Measurements from ENCODE around the gene RNF146. TPM values are rescaled to one million over a fixed set of nuclear protein-coding genes. Genes with fewer than 3 reads are reported as not detected.

RNF146 gene
- total and polyA plus RNA-seq, 2 experiments from 2014 or later, result 24.2 to 43.7 TPM

- TF ChIP-seq JUNB (IDR thresholded peaks at IDR 0.05; ENCODE audit: unreplicated experiment) (no peak), ZNF331 (CRISPR knock-in tag; IDR thresholded peaks at IDR 0.05; ENCODE audit: low read depth) (no peak)
- Histone ChIP-seq H3F3A (replicated peaks; ENCODE audit: low read depth) (no peaks in the 10 kb centered on the region), H3K27ac (ENCODE audit: low read depth) (no peak overlapping the region), H3K36me3 (ENCODE audit: insufficient read depth) (no peaks in the 10 kb centered on the region), H2AFZ (no peak overlapping the region), H3K4me3 (no peak overlapping the region), H3K79me2 (replicated peaks; ENCODE audit: insufficient read depth) (no peaks in the 10 kb centered on the region), H3K4me1 (ENCODE audit: insufficient read depth) (no peaks in the 10 kb centered on the region), H4K20me1 (replicated peaks; ENCODE audit: insufficient read depth) (no peaks in the 10 kb centered on the region), H3K4me2 (no peak overlapping the region), H3K9me2 (ENCODE audit: insufficient read depth) (0 out of 2 replicates have a peak, but pooled peaks cover 4% of the 10 kb centered on the region), H3K27me3 (ENCODE audit: insufficient read depth) (no peaks in the 10 kb centered on the region)
- DNase-seq (ENCODE audit: low spot score), result no peak
- Mint-ChIP-seq H3K9me3 (peaks cover 3% of the 10 kb centered on the region; the same call in 2 of the 3 replicates), H3K36me3 (ENCODE audit: low read depth) (no peaks in the 10 kb centered on the region), H3K27me3 (ENCODE audit: insufficient read depth, low read depth, poor library complexity) (peaks cover 2% of the 10 kb centered on the region), H3K4me1 (no peaks in the 10 kb centered on the region), H3K27ac (no peak overlapping the region), H3K4me3 (no peak overlapping the region)
- no peak for ATAC-seq
Observed at GRCh38 chr6:127255286-127255685, 11.4 kb upstream of the RNF146 start.

- H3K4me3 Mint-ChIP-seq, result no peak overlapping the region
- Histone ChIP-seq H3K79me2 (replicated peaks; ENCODE audit: insufficient read depth) (peaks cover 6% of the 10 kb centered on the region), H3K27ac (ENCODE audit: low read depth) (no peak overlapping the region), H4K20me1 (replicated peaks; ENCODE audit: insufficient read depth) (no peaks in the 10 kb centered on the region), H3K4me3 (no peak overlapping the region), H3K27me3 (ENCODE audit: insufficient read depth) (no peaks in the 10 kb centered on the region), H3K36me3 (ENCODE audit: insufficient read depth) (no peaks in the 10 kb centered on the region), H3K4me1 (ENCODE audit: insufficient read depth) (peaks cover 6% of the 10 kb centered on the region), H3K4me2 (no peak overlapping the region), H2AFZ (no peak overlapping the region), H3K9me2 (ENCODE audit: insufficient read depth) (no peaks in the 10 kb centered on the region), H3F3A (replicated peaks; ENCODE audit: low read depth) (no peaks in the 10 kb centered on the region)
- H3K36me3 Mint-ChIP-seq (ENCODE audit: low read depth), result no peaks in the 10 kb centered on the region
- H3K27ac Mint-ChIP-seq, result no peak overlapping the region
- peaks cover 4% of the 10 kb centered on the region for H3K27me3 Mint-ChIP-seq (ENCODE audit: insufficient read depth, low read depth, poor library complexity)
- ATAC-seq, result no peak
- H3K4me1 Mint-ChIP-seq, result peaks cover 7% of the 10 kb centered on the region; the same call in 2 of the 3 replicates
- no peak for DNase-seq (ENCODE audit: low spot score)
- no peaks in the 10 kb centered on the region for H3K9me3 Mint-ChIP-seq
- TF ChIP-seq ZNF331 (CRISPR knock-in tag; IDR thresholded peaks at IDR 0.05; ENCODE audit: low read depth) (no peak), POLR2AphosphoS5 (IDR thresholded peaks at IDR 0.05; ENCODE audit: low read depth) (no peak), CREB1 (CRISPR knock-in tag; IDR thresholded peaks at IDR 0.05; ENCODE audit: low read depth) (no peak), JUNB (IDR thresholded peaks at IDR 0.05; ENCODE audit: unreplicated experiment) (no peak), ETS1 (IDR thresholded peaks at IDR 0.05) (no peak), ZNF462 (CRISPR knock-in tag; IDR thresholded peaks at IDR 0.05) (no peak), CTCF (conservative IDR thresholded peaks at IDR 0.05; ENCODE audit: low read depth in 2 of 2) (no peak), NANOG (IDR thresholded peaks at IDR 0.05; ENCODE audit: borderline replicate concordance) (no peak), EZH2phosphoT487 (IDR thresholded peaks at IDR 0.05; ENCODE audit: unreplicated experiment) (no peak), STAT1 (IDR thresholded peaks at IDR 0.05; ENCODE audit: unreplicated experiment) (no peak)
Observed at GRCh38 chr6:127262896-127263295, 3.8 kb upstream of the RNF146 start.
